GM12878 (cell line): Measurements from ENCODE around the gene USP2.

Experiments used
- CHD1 ChIP-seq: IDR thresholded peaks from 2 replicates; pipeline ENCODE4 v1.6.1; 2012; ENCODE audit warnings: low read depth, low read length, improper control_type of control experiment
- CREM ChIP-seq: IDR thresholded peaks from 2 replicates; pipeline ENCODE4 v1.6.1; 2014; ENCODE audit warnings: antibody characterized with exemption, low read depth
- ELK1 ChIP-seq: IDR thresholded peaks from 2 replicates; pipeline ENCODE4 v1.6.1; 2012; ENCODE audit warnings: low read depth, low read length, improper control_type of control experiment
- EZH2 ChIP-seq: IDR thresholded peaks from 2 replicates; pipeline ENCODE4 v1.6.1; 2012; ENCODE audit warnings: low read depth, mild to moderate bottlenecking, control low read depth, inconsistent platforms, low read length, borderline replicate concordance; ENCODE audit not compliant: control insufficient read depth
- FOXM1 ChIP-seq: IDR thresholded peaks from 2 replicates; pipeline ENCODE4 v1.6.1; 2012; ENCODE audit warnings: low read depth, mild to moderate bottlenecking, inconsistent platforms, low read length, moderate library complexity
- NFYA ChIP-seq: IDR thresholded peaks from 2 replicates; pipeline ENCODE4 v1.6.1; 2011; ENCODE audit warnings: low read depth, mild to moderate bottlenecking, low read length, improper control_type of control experiment, borderline replicate concordance
- POLR2A ChIP-seq: IDR thresholded peaks from 2 replicates; pipeline ENCODE4 v1.6.1; 2011; ENCODE audit warnings: low read depth, mild to moderate bottlenecking, low read length
- PRDM15 ChIP-seq: fragments of 450-650 bp; formaldehyde crosslinking; IDR thresholded peaks from 2 replicates; pipeline ENCODE4 v1.4.0; 2020; ENCODE audit warnings: mild to moderate bottlenecking, moderate library complexity
- RFX5 ChIP-seq: IDR thresholded peaks from 2 replicates; pipeline ENCODE4 v1.6.1; 2011; ENCODE audit warnings: low read depth, low read length, improper control_type of control experiment
- TF ChIP-seq, protein P1 (sequence below), 3 experiments: IDR thresholded peaks in 2 of 3; conservative IDR thresholded peaks in 1 of 3; 2 replicates each; pipeline ENCODE4 v1.5.1; 2011; ENCODE audit warnings: low read depth in 3 of 3, low read length in 3 of 3, mild to moderate bottlenecking in 3 of 3, control low read depth in 2 of 3, moderate library complexity in 2 of 3, inconsistent platforms in 1 of 3, mixed read lengths in 1 of 3; ENCODE audit not compliant: control insufficient read depth in 2 of 3, insufficient read depth in 1 of 3; ENCODE audit errors: extremely low read depth in 1 of 3

DNA sequence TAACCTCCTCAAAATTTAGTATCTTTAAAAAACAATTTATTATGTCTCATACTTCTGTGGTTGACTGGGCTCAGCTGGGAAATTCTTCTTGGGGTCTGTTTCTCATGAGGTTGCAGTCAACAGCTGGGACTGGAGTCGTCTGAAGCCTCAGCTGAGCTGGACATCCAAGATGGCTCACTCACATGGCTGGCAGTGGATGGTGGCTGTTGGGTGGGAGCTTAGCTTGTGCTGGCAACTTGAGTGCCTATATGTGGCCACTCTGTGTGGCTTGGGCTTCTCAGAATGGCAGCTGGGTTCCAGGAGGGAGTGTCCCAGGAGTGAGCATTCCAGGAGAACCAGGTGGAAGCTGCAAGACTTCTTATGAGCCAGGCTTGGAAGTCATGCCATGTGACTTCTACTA, 28.2 kb upstream of the USP2 start:
- TF ChIP-seq, protein P1, sequence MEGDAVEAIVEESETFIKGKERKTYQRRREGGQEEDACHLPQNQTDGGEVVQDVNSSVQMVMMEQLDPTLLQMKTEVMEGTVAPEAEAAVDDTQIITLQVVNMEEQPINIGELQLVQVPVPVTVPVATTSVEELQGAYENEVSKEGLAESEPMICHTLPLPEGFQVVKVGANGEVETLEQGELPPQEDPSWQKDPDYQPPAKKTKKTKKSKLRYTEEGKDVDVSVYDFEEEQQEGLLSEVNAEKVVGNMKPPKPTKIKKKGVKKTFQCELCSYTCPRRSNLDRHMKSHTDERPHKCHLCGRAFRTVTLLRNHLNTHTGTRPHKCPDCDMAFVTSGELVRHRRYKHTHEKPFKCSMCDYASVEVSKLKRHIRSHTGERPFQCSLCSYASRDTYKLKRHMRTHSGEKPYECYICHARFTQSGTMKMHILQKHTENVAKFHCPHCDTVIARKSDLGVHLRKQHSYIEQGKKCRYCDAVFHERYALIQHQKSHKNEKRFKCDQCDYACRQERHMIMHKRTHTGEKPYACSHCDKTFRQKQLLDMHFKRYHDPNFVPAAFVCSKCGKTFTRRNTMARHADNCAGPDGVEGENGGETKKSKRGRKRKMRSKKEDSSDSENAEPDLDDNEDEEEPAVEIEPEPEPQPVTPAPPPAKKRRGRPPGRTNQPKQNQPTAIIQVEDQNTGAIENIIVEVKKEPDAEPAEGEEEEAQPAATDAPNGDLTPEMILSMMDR (IDR thresholded peaks at IDR 0.05 in 2 of 3, conservative IDR thresholded peaks at IDR 0.05 in 1 of 3; ENCODE audit: control insufficient read depth in 2 of 3, extremely low read depth in 1 of 3, insufficient read depth in 1 of 3, low read depth in 3 of 3, low read length in 3 of 3): no peak
- TF ChIP-seq FOXM1 (no peak), EZH2 (no peak), POLR2A (no peak), RFX5 (no peak), CHD1 (no peak), NFYA (no peak), ELK1 (no peak), CREM (no peak), PRDM15 (CRISPR knock-in tag) (no peak)
